Fibroblast of peridontal ligament (primary cell): ENCODE data around the gene GBGT1.
"Not testable (repeated sequence)": the region's sequence is repeated elsewhere in the genome, so short reads cannot be mapped to it uniquely, and the experiment has no call there.

Experiments used
- DNase-seq: peaks from one replicate; pipeline ENCODE4 v3.0.0-alpha.2; 2010; ENCODE audit errors: extremely low read depth

The GBGT1 gene

DNA sequence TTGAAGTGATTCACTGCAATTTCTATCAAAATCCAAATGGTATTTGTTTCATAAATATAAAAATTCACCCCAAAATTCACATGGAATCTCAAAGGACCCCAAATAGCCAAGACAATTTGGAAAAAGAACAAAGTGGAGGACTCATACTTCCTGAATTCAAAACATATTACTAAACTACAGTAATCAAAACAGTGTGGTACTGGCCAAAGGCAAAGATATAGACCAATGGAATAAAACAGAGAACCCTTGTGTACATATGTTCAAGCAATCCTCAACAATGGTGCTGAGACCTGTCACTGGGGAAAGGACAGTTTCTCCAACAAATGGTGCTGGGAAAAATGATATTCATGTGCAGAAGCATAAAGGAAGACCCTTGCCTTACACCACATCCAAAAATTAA, 31.3 kb upstream of the GBGT1 start:
- no peak for DNase-seq

- no peak for DNase-seq
Measured at GRCh38 chr9:133194597-133194996, 30.9 kb upstream of the GBGT1 start.

GRCh38 chr9:133191989-133192388, 28.3 kb upstream of the GBGT1 start:
- DNase-seq, result no peak

DNA sequence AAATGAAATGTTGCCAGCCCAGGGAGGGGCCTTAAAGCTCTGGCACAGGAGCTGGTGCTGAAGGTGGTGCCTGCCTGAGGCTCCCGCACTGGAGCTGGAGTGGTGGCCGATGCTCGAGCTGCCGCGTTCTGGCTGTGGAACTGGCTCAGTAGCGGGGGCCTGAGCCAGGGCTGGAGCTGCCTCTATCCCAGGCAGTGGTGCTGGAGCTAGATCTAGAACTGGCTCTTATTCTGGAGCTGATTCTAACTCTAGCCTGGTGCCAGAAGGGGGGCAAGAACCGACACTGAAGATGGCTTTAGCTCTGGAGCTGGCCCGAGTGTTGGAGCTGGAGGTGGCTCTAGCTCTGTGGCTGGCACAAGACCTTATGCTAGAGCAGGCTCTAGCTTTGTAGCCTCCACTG, 26.1 kb upstream of the GBGT1 start:
- no peak for DNase-seq

- no peak for DNase-seq
Measured at GRCh38 chr9:133188843-133189180, 25.1 kb upstream of the GBGT1 start.

GRCh38 chr9:133188006-133188842, 24.5 kb upstream of the GBGT1 start:
- DNase-seq, result no peak

DNA sequence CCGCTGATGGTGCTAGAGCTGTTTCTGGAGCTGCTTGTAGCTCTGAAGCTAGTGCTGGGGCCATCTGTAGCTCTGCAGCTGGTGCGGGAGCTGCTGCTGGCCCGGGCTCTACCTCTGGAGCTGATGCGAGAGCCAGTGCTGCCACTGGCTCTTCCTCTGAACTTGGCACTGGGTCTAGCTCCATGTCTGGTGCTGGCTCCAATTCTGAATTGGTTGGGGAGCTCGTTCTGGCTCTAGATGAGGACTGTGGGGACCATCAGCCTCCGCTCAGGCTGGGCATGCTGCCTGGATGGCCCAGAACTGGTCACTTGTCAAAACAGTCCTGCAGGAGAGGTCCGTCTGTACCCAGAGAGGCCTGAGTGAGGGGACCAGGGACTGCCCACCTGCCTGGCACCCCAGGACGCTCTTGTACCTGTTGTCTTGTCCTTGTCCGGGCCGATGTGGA, 23.9 kb upstream of the GBGT1 start:
- no peak for DNase-seq

DNA sequence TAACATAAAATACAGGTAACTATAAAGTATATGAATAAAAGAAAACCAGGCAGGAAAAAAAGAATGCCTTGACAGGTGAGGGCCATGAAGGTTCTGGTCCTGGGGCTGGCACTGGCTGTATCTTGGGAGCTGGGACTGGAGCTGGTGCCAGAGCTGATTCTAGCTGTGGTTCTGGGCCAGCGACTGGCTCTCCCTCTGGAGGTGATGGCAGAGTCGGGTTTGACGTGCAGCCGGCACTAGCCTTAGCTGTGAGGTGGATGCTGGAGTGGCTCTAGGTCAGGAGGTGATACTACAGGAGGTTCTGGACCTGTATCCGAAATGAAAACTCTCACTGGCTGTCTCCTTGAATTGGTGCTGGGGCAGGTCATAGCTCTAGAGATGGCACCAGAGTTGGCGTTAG, 23.0 kb upstream of the GBGT1 start:
- DNase-seq, result no peak

- DNase-seq, result peak; percentile 69
Measured at GRCh38 chr9:133184971-133185370, 21.3 kb upstream of the GBGT1 start.

GRCh38 chr9:133182151-133182550, 18.4 kb upstream of the GBGT1 start:
- DNase-seq, result no peak

DNA sequence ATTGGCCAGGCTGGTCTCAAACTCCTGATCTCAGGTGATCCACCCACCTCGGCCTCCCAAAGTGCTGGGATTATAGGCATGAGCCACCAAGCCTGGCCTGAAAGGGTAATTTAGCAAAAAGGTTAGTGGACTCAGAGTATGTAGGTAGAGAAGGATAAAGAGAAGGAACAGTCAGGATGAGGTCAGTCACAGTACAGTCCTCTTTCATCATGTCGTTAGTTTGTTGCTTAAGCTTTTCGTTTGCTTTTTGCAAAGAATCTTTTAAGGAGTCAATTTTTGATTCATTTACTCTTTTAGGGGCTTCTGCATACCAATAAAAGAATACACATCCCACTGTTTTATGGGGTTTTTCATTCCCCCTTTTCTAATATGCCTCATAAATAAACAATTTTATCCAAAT, 17.8 kb upstream of the GBGT1 start:
- no peak for DNase-seq

DNA sequence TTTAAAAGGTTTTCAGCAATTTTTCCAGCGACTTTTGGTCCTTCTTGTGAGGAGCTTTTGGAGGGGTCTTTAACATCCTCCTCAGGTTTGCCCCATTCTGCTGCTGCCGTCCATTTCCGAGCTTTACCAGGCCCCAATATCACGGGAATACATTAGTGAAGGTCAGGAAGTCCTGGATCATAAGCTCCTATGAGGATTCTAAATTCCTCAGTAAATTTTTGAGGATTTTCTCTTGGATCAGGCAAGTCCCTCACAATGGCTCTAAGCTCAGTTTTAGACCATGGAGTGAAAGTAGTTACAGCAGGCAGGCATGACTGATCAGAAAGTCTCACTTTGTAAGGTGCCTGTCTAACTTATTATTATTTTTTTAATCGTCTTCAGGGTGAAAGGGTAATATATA, 17.2 kb upstream of the GBGT1 start:
- DNase-seq, result no peak

DNA sequence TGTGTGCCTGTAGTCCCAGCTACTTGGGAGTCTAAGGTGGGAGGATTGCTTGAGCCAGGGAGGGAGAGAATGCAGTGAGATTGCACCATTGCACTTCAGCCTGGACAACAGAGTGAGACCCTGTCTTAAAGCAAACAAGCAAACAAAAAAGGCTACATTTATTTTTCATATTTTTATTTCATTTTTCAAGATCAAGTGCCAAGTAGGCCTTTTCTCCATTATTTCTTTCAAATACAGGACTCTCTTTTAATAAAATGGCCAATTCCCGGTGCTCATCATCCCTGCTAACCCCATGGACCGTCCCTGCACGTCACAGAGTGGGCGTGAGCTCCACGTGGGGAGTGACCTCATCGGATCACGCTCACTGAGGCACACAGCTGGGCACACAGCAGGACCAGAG, 9.3 kb upstream of the GBGT1 start:
- no peak for DNase-seq

DNA sequence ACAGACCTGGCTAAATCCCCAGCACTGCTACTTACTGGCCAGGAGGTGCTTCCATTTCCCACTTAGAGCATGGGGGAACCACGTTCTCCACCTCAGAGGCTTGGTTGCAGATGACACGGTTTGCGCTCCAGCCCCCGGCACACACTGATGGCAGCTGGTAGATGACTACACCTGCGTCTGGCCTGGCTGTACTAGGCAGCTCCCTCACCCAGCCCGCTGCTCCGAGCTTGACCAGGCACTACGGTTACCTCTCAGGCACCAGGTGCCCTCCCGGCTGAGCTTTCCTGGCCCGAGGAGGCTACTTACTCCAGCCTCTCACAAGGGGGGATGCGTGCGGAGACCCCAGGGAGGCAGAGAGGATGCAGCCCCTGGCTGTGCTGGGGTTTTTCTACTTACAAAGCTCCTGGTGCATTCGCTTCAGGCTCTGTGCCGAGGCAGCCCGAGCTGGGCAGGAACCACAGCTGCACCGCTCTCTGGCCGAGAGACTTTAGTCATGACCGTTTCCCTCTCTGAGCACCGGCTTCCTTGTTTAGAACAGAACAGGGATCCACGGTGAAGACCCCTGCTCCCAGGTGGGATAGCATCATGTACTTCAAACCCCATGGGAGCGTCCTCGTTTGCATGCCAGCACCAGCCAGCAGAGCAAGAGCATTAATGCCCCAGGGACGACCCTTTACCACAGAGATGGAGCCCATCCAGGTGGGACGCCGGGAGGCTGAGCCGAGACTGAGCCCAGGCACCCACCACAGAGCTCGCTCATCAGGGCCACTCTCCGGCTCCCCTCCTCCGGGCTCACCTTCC, 7.6 kb upstream of the GBGT1 start:
- no peak for DNase-seq

GRCh38 chr9:133170716-133171115, 7.0 kb upstream of the GBGT1 start:
- no peak for DNase-seq

- DNase-seq, result not testable (repeated sequence)
Measured at GRCh38 chr9:133169687-133170086, 6.0 kb upstream of the GBGT1 start.

- DNase-seq, result no peak
Measured at GRCh38 chr9:133169102-133169501, 5.4 kb upstream of the GBGT1 start.

DNA sequence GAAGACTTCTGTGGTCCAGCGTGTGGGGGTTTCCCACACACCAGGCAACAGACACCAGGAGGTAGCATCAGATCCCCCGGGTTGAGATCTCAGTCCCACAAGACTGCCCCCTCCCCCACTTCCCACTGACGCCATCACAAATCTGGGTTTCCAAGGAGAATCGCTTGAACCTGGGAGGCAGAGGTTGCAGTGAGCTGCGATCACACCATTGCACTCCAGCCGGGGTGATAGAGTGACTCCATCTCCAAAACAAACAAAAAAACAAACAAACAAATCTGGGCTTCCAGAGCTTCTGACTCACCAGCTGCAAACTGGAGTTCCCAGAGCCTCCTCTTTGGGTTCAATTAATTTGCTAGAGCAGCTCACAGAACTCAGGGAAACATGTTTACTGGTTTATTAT, 4.7 kb upstream of the GBGT1 start:
- DNase-seq, result no peak

DNA sequence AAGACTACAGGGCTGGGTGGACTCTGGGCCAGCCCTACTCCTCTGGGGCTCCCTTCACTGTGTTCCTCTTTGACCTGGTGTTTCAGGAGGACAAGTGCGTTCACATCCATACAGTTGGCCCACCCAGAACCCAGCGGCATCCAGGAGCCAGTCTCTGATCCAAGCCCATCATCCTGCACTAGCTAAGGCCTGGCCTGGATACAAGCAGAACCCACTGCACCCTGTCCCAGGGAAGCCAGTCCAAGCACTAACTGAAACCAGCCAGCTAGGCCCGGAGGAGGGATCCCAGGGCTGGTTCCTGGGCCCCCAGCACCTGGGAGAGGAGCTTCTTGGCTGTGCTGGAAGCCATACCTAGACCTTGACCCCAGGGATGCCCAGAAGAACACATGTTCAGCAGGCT, 4.1 kb upstream of the GBGT1 start:
- DNase-seq, result no peak

GRCh38 chr9:133167096-133167730, 3.5 kb upstream of the GBGT1 start:
- DNase-seq, result no peak

DNA sequence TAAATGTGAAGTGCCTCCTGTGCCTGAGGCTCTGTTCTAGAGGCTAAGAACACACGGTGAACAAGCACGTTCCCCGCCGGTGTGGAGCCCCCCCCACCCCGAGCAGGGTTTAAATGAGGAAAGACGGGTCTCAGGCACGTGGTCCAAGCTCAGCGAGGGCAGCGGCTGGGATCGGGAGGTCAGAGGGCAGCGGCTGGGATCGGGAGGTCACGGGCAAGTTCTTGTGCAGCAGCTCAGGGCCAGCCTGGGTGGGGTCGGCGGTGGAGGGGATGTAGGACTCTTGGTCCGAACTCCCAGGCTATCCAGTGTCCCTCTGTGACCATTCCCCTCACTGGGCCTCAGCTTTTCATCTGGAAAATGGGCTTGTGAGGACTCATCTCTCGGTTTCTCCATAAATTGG, 2.7 kb upstream of the GBGT1 start:
- no peak for DNase-seq

- DNase-seq, result no peak
Measured at GRCh38 chr9:133165452-133165730, 1.7 kb upstream of the GBGT1 start.

GRCh38 chr9:133164191-133164590, 477 bp upstream of the GBGT1 start:
- DNase-seq, result no peak
